ACC112 (cell line): Measurements from ENCODE around the gene DUSP19.

ENCODE experiments used
- H2AFZ ChIP-seq: fragments of 200-600 bp; sonication (generic); one replicate; pipeline ENCODE4 v1.6.0; 2017; ENCODE audit warnings: antibody characterized with exemption, low read length; ENCODE audit not compliant: unreplicated experiment
- H3K27ac ChIP-seq: fragments of 200-600 bp; sonication (generic); 2 replicates; pipeline ENCODE4 v1.5.1; 2014; ENCODE audit warnings: low read depth, mild to moderate bottlenecking, antibody characterized with exemption, low read length, moderate library complexity
- H3K27me3 ChIP-seq: fragments of 200-600 bp; sonication (generic); 2 replicates; pipeline ENCODE4 v1.6.1; 2014; ENCODE audit warnings: mild to moderate bottlenecking, antibody characterized with exemption, low read length, moderate library complexity, mixed read lengths; ENCODE audit not compliant: insufficient read depth
- H3K36me3 ChIP-seq: fragments of 200-600 bp; sonication (generic); 2 replicates; pipeline ENCODE4 v1.6.1; 2016; ENCODE audit warnings: mild to moderate bottlenecking, antibody characterized with exemption, low read length, moderate library complexity, mixed read lengths; ENCODE audit not compliant: insufficient read depth
- H3K4me1 ChIP-seq: fragments of 200-600 bp; sonication (generic); one replicate; pipeline ENCODE4 v1.6.1; 2016; ENCODE audit warnings: low read length, mixed read lengths; ENCODE audit not compliant: insufficient read depth, unreplicated experiment, control insufficient read depth
- H3K4me3 ChIP-seq: fragments of 200-600 bp; sonication (generic); 2 replicates; pipeline ENCODE4 v1.5.1; 2014; ENCODE audit warnings: mild to moderate bottlenecking, low read depth, low read length
- H3K79me2 ChIP-seq: fragments of 200-600 bp; sonication (generic); one replicate; pipeline ENCODE4 v1.6.0; 2016; ENCODE audit warnings: low read length; ENCODE audit not compliant: control insufficient read depth, unreplicated experiment, insufficient read depth

Gene DUSP19

GRCh38 chr2:183125659-183126341, 47.3 kb downstream of the DUSP19 start:
- Histone ChIP-seq H3K27ac (no peak overlapping the region), H3K79me2 (peaks cover 58% of the 10 kb centered on the region), H2AFZ (no peak overlapping the region), H3K36me3 (no peaks in the 10 kb centered on the region; the same call in 1 of the 2 replicates), H3K4me1 (peaks cover 16% of the 10 kb centered on the region), H3K27me3 (no peaks in the 10 kb centered on the region), H3K4me3 (peak overlapping the region; percentile 99)

DNA sequence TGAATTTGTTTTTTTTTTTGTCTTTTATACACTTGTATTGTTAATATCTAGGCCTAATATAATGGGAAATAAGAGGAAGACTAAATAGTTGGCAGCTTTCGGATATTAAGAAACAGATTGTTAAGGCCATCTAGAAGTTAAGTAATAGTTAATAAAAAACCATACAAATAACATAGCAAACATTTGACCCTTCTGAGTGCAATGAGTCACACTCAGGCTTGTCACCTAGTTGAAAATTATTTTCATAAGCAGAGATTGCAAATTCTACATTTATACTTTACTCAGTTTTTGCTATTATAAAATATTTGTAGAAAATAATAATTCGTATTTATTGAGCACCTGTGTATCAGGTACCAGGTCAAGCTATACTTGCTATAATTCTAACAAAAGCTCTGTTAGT, 48.1 kb downstream of the DUSP19 start:
- peaks cover 66% of the 10 kb centered on the region for H3K79me2 ChIP-seq
- H2AFZ ChIP-seq = no peak overlapping the region
- no peaks in the 10 kb centered on the region; the same call in 1 of the 2 replicates for H3K36me3 ChIP-seq
- H3K27ac ChIP-seq = no peak overlapping the region
- H3K4me1 ChIP-seq = peaks cover 16% of the 10 kb centered on the region
- H3K4me3 ChIP-seq = peak overlapping the region; percentile 99; the same call in 1 of the 2 replicates
- no peaks in the 10 kb centered on the region for H3K27me3 ChIP-seq

- Histone ChIP-seq H3K79me2 (peaks cover 26% of the 10 kb centered on the region), H3K36me3 (no peaks in the 10 kb centered on the region; the same call in none of the 2 replicates), H3K27me3 (no peaks in the 10 kb centered on the region), H2AFZ (no peak overlapping the region), H3K4me1 (no peaks in the 10 kb centered on the region), H3K4me3 (no peak overlapping the region), H3K27ac (no peak overlapping the region)
Measured at GRCh38 chr2:183134016-183134415, 55.5 kb downstream of the DUSP19 start.

GRCh38 chr2:183148955-183149354, 70.4 kb downstream of the DUSP19 start:
- Histone ChIP-seq H3K27ac (no peak overlapping the region), H3K27me3 (no peaks in the 10 kb centered on the region), H3K36me3 (peaks cover 46% of the 10 kb centered on the region), H3K4me3 (no peak overlapping the region), H2AFZ (no peak overlapping the region), H3K79me2 (peaks cover 7% of the 10 kb centered on the region), H3K4me1 (no peaks in the 10 kb centered on the region)

DNA sequence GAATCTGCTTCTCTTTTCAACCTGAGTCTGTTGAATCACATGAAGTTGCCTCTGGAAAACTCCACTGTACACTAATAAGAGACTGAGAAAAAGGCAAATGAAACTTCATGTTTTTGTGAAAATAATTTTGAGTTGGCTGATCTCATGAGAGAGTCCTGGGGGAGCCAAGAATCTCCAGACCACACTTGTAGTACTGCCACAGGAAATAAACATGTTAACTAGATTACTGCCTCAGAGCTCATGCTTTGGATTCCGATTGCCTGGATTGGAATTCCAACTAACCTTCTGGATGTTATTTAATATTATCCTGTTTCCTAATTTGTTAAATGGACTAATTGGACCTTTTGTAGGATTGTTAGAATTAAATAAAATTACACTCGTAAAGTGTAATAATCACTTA, 70.9 kb downstream of the DUSP19 start:
- Histone ChIP-seq H3K4me3 (no peak overlapping the region), H3K4me1 (no peaks in the 10 kb centered on the region), H3K36me3 (peaks cover 40% of the 10 kb centered on the region), H3K79me2 (peaks cover 7% of the 10 kb centered on the region), H2AFZ (no peak overlapping the region), H3K27me3 (no peaks in the 10 kb centered on the region), H3K27ac (no peak overlapping the region)
